ENCODE data around the gene IL4.
"Not testable (repeated sequence)": the region's sequence is repeated elsewhere in the genome, so short reads cannot be mapped to it uniquely, and the experiment has no call there.

IL4 gene

GRCh38 chr5:132673939-132674630 is at the start of gene IL4:
Gene IL4 (plus strand): TSS chr5:132673989. CDS start chr5:132674051, 62 bp downstream.
- DNase-seq: no peak

- no peak for DNase-seq
These were observed 46.3 kb upstream of the IL4 start for GRCh38 chr5:132627470-132627869.

- DNase-seq: no peak
These were observed 45.0 kb upstream of the IL4 start for GRCh38 chr5:132628814-132629213.

GRCh38 chr5:132629230-132629944 is 44.4 kb upstream of the IL4 start:
- DNase-seq: no peak

- DNase-seq: not testable (repeated sequence)
These were observed 40.2 kb upstream of the IL4 start for GRCh38 chr5:132633587-132633986.

- no peak for DNase-seq
These were observed 37.9 kb upstream of the IL4 start for GRCh38 chr5:132635873-132636272.

GRCh38 chr5:132637241-132637640 is 36.5 kb upstream of the IL4 start:
- no peak for DNase-seq

GRCh38 chr5:132639706-132640130 is 34.1 kb upstream of the IL4 start:
- DNase-seq: no peak

- no peak for DNase-seq
These were observed 33.2 kb upstream of the IL4 start for GRCh38 chr5:132640613-132641012.

GRCh38 chr5:132641241-132641723 is 32.5 kb upstream of the IL4 start:
- DNase-seq: no peak

GRCh38 chr5:132641841-132642240 is 31.9 kb upstream of the IL4 start:
- no peak for DNase-seq

GRCh38 chr5:132644177-132644576 is 29.6 kb upstream of the IL4 start:
- DNase-seq: no peak

- no peak for DNase-seq
These were observed 27.1 kb upstream of the IL4 start for GRCh38 chr5:132646583-132647266.

- no peak for DNase-seq
These were observed 26.3 kb upstream of the IL4 start for GRCh38 chr5:132647473-132647872.

- no peak for DNase-seq
These were observed 25.4 kb upstream of the IL4 start for GRCh38 chr5:132648355-132648754.

- DNase-seq: no peak
These were observed 21.8 kb upstream of the IL4 start for GRCh38 chr5:132651838-132652469.

- peak; percentile 15 for DNase-seq
These were observed 20.1 kb upstream of the IL4 start for GRCh38 chr5:132653716-132654115.

GRCh38 chr5:132655821-132656773 is 17.7 kb upstream of the IL4 start:
- DNase-seq: peak; percentile 44

GRCh38 chr5:132656774-132657355 is 16.9 kb upstream of the IL4 start:
- DNase-seq: no peak

GRCh38 chr5:132657676-132658380 is 16.0 kb upstream of the IL4 start, which contains the start of gene IL13:
Gene IL13 (plus strand): TSS chr5:132658173. CDS start chr5:132658187, 14 bp downstream.
- no peak for DNase-seq
